WTC11 (cell line): ENCODE results near the gene PCYOX1L. TPM values are rescaled to one million over a fixed set of nuclear protein-coding genes. Genes with fewer than 3 reads are reported as not detected.
"Not testable (repeated sequence)": the region's sequence is repeated elsewhere in the genome, so short reads cannot be mapped to it uniquely, and the experiment has no call there.

Experiments
- ATAC-seq: fragments of 200-7000 bp; cut with Tn5 transposase; 2 replicates; pipeline ENCODE4 v1.10.0; 2021; ENCODE audit warnings: mild to moderate bottlenecking, moderate library complexity
- CTCF ChIA-PET: fragments of 300-600 bp; sonication (Branson Sonifier 250); formaldehyde crosslinking; loops from one replicate; lab custom pipeline; 2021; ENCODE audit warnings: antibody characterized with exemption; lab: Charles Lee
- POLR2A ChIA-PET: fragments of 350-600 bp; sonication (Branson Sonifier 250); formaldehyde crosslinking; loops from one replicate; lab custom pipeline; 2021; ENCODE audit warnings: antibody characterized with exemption; lab: Charles Lee
- DNase-seq: peaks from one replicate; pipeline ENCODE4 v3.0.0; 2021; ENCODE audit warnings: low spot score
- H3K27ac Mint-ChIP-seq: 2 replicates; pipeline ENCODE4 v1.8.0; 2021; ENCODE audit warnings: mixed read lengths
- H3K27me3 Mint-ChIP-seq: 2 replicates; pipeline ENCODE4 v1.8.0; 2021; ENCODE audit warnings: low read depth, mild to moderate bottlenecking, moderate library complexity, mixed read lengths
- H3K36me3 Mint-ChIP-seq: 2 replicates; pipeline ENCODE4 v1.8.0; 2021; ENCODE audit warnings: mixed read lengths
- H3K4me1 Mint-ChIP-seq: 2 replicates; pipeline ENCODE4 v1.8.0; 2022; ENCODE audit warnings: mixed read lengths
- H3K4me3 Mint-ChIP-seq: 2 replicates; pipeline ENCODE4 v1.8.0; 2021; ENCODE audit warnings: mild to moderate bottlenecking, moderate library complexity, mixed read lengths
- H3K9me3 Mint-ChIP-seq: 2 replicates; pipeline ENCODE4 v1.8.0; 2021; ENCODE audit warnings: mixed read lengths
- AR ChIP-seq: fragments of 250-450 bp; sonication (Bioruptor Pico); IDR thresholded peaks from 2 replicates; pipeline ENCODE4 v1.9.0; 2021; ENCODE audit warnings: mild to moderate bottlenecking
- CBFB ChIP-seq: sonication (generic); formaldehyde crosslinking; IDR thresholded peaks from 2 replicates; pipeline ENCODE4 v1.8.1; 2022; ENCODE audit warnings: mild to moderate bottlenecking, low read depth, missing genetic modification reagents
- E2F5 ChIP-seq: sonication (generic); formaldehyde crosslinking; IDR thresholded peaks from 2 replicates; pipeline ENCODE4 v1.8.1; 2022; ENCODE audit warnings: mild to moderate bottlenecking, moderate library complexity, missing genetic modification reagents
- ELF4 ChIP-seq: sonication (generic); formaldehyde crosslinking; IDR thresholded peaks from 2 replicates; pipeline ENCODE4 v1.8.1; 2022; ENCODE audit warnings: low read depth, mild to moderate bottlenecking, moderate library complexity, missing genetic modification reagents
- ERG ChIP-seq: fragments of 250-450 bp; sonication (Bioruptor Pico); IDR thresholded peaks from 2 replicates; pipeline ENCODE4 v1.8.0; 2021; ENCODE audit warnings: mild to moderate bottlenecking
- ESRRA ChIP-seq: sonication (generic); formaldehyde crosslinking; IDR thresholded peaks from 2 replicates; pipeline ENCODE4 v1.8.1; 2022; ENCODE audit warnings: mild to moderate bottlenecking, missing genetic modification reagents, borderline replicate concordance
- FOXP1 ChIP-seq: sonication (generic); formaldehyde crosslinking; IDR thresholded peaks from 2 replicates; pipeline ENCODE4 v1.8.0; 2022; ENCODE audit warnings: missing genetic modification reagents, mild to moderate bottlenecking, moderate library complexity, borderline replicate concordance
- GABPB1 ChIP-seq: sonication (generic); formaldehyde crosslinking; IDR thresholded peaks from 2 replicates; pipeline ENCODE4 v1.8.1; 2023; ENCODE audit warnings: mild to moderate bottlenecking, missing genetic modification reagents
- IRF2 ChIP-seq: sonication (generic); formaldehyde crosslinking; IDR thresholded peaks from 2 replicates; pipeline ENCODE4 v1.8.0; 2022; ENCODE audit warnings: low read depth, missing genetic modification reagents, borderline replicate concordance
- MAX ChIP-seq: sonication (generic); formaldehyde crosslinking; IDR thresholded peaks from 2 replicates; pipeline ENCODE4 v1.8.0; 2022; ENCODE audit warnings: mild to moderate bottlenecking, missing genetic modification reagents
- NFE2L1 ChIP-seq: sonication (generic); formaldehyde crosslinking; IDR thresholded peaks from 2 replicates; pipeline ENCODE4 v1.8.1; 2023; ENCODE audit warnings: missing genetic modification reagents
- NR1H2 ChIP-seq: sonication (generic); formaldehyde crosslinking; IDR thresholded peaks from 2 replicates; pipeline ENCODE4 v1.9.0; 2021; ENCODE audit warnings: mild to moderate bottlenecking, moderate library complexity, missing genetic modification reagents
- TEAD4 ChIP-seq: sonication (generic); formaldehyde crosslinking; IDR thresholded peaks from 2 replicates; pipeline ENCODE4 v1.8.0; 2022; ENCODE audit warnings: mild to moderate bottlenecking, missing genetic modification reagents
- ZNF121 ChIP-seq: sonication (generic); formaldehyde crosslinking; IDR thresholded peaks from 2 replicates; pipeline ENCODE4 v1.8.0; 2023; ENCODE audit warnings: missing genetic modification reagents
- ZNF396 ChIP-seq: fragments of 250-450 bp; sonication (Bioruptor Pico); IDR thresholded peaks from 2 replicates; pipeline ENCODE4 v1.8.0; 2021; ENCODE audit warnings: mild to moderate bottlenecking, moderate library complexity, borderline replicate concordance
- ZNF512 ChIP-seq: sonication (generic); formaldehyde crosslinking; IDR thresholded peaks from 2 replicates; pipeline ENCODE4 v1.8.1; 2022; ENCODE audit warnings: missing genetic modification reagents, borderline replicate concordance
- total RNA-seq: library from RNA; stranded (reverse); gene quantifications from 3 replicates; pipeline ENCODE4 v1.2.3, GENCODE V29; 2021
- TF ChIP-seq, protein P1 (sequence below): sonication (generic); formaldehyde crosslinking; IDR thresholded peaks from 2 replicates; pipeline ENCODE4 v1.8.1; 2022; ENCODE audit warnings: mild to moderate bottlenecking, missing genetic modification reagents, moderate library complexity, borderline replicate concordance
- TF ChIP-seq, protein P2 (sequence below): sonication (generic); formaldehyde crosslinking; IDR thresholded peaks from 2 replicates; pipeline ENCODE4 v1.8.0; 2022; ENCODE audit warnings: mild to moderate bottlenecking, missing genetic modification reagents
- TF ChIP-seq, protein P3 (sequence below): sonication (generic); formaldehyde crosslinking; IDR thresholded peaks from 2 replicates; pipeline ENCODE4 v1.8.1; 2022; ENCODE audit warnings: low read depth, missing genetic modification reagents, borderline replicate concordance

The PCYOX1L gene
- total RNA-seq, 1 experiment from 2014 or later: 8.1 TPM

- ATAC-seq (no peak), DNase-seq (no peak)
- Mint-ChIP-seq H3K27me3 (no peaks in the 10 kb centered on the region), H3K27ac (no peak overlapping the region), H3K9me3 (peaks cover 5% of the 10 kb centered on the region), H3K4me3 (no peak overlapping the region), H3K4me1 (no peaks in the 10 kb centered on the region), H3K36me3 (no peaks in the 10 kb centered on the region)
- CTCF ChIA-PET: interaction anchor here (0.9 to 1.9 kb wide), 2 partner anchors 15 to 43 kb away, joined by 3 to 8 read pairs; no protein-coding TSS in a partner anchor
- POLR2A ChIA-PET: no interaction called here
- TF ChIP-seq, protein P1, sequence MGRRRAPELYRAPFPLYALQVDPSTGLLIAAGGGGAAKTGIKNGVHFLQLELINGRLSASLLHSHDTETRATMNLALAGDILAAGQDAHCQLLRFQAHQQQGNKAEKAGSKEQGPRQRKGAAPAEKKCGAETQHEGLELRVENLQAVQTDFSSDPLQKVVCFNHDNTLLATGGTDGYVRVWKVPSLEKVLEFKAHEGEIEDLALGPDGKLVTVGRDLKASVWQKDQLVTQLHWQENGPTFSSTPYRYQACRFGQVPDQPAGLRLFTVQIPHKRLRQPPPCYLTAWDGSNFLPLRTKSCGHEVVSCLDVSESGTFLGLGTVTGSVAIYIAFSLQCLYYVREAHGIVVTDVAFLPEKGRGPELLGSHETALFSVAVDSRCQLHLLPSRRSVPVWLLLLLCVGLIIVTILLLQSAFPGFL: no peak
- TF ChIP-seq FOXP1 (CRISPR knock-in tag): no peak
- no peak for TF ChIP-seq ESRRA
- no peak for TF ChIP-seq CBFB (CRISPR knock-in tag)
- TF ChIP-seq TEAD4 (CRISPR knock-in tag): no peak
- TF ChIP-seq ERG: no peak
- TF ChIP-seq GABPB1: no peak
Observed at GRCh38 chr5:149391524-149391923, 33.7 kb downstream of the PCYOX1L start.

GRCh38 chr5:149392718-149393117, 34.9 kb downstream of the PCYOX1L start:
- H3K9me3 Mint-ChIP-seq: peaks cover 5% of the 10 kb centered on the region
- H3K4me1 Mint-ChIP-seq: no peaks in the 10 kb centered on the region
- no peaks in the 10 kb centered on the region for H3K36me3 Mint-ChIP-seq
- POLR2A ChIA-PET: no interaction called here
- H3K27me3 Mint-ChIP-seq: no peaks in the 10 kb centered on the region
- no peak overlapping the region for H3K27ac Mint-ChIP-seq
- TF ChIP-seq NFE2L1 (0 out of 2 replicates have a peak, but pooled peaks have one; percentile 14), ZNF396 (no peak), ELF4 (CRISPR knock-in tag) (no peak)
- CTCF ChIA-PET: interaction anchor here (1.0 kb wide), 1 partner anchor 25 kb away, joined by 3 read pairs; no protein-coding TSS in a partner anchor
- no peak for ATAC-seq
- H3K4me3 Mint-ChIP-seq: no peak overlapping the region
- no peak for DNase-seq

- H3K4me1 Mint-ChIP-seq, H3K27ac Mint-ChIP-seq, H3K4me3 Mint-ChIP-seq, H3K36me3 Mint-ChIP-seq, H3K27me3 Mint-ChIP-seq, H3K9me3 Mint-ChIP-seq, POLR2A ChIA-PET, ATAC-seq, DNase-seq: not testable (repeated sequence)
- CTCF ChIA-PET: interaction anchor here (1.5 kb wide), 1 partner anchor 14 kb away, joined by 4 read pairs; no protein-coding TSS in a partner anchor
Observed at GRCh38 chr5:149394996-149395395, 37.1 kb downstream of the PCYOX1L start.

- Mint-ChIP-seq H3K27me3 (no peaks in the 10 kb centered on the region; the same call in 1 of the 2 replicates), H3K4me3 (no peak overlapping the region), H3K27ac (no peak overlapping the region), H3K4me1 (peaks cover 6% of the 10 kb centered on the region; the same call in 1 of the 2 replicates), H3K36me3 (no peaks in the 10 kb centered on the region), H3K9me3 (no peaks in the 10 kb centered on the region)
- no peak for DNase-seq
- no peak for ATAC-seq
- ChIA-PET POLR2A (no interaction called here), CTCF (no interaction called here)
- TF ChIP-seq ZNF121: no peak
- no peak for TF ChIP-seq ZNF512
- TF ChIP-seq MAX (CRISPR knock-in tag): no peak
- TF ChIP-seq IRF2 (CRISPR knock-in tag): no peak
- no peak for TF ChIP-seq E2F5 (CRISPR knock-in tag)
- TF ChIP-seq, protein P2, sequence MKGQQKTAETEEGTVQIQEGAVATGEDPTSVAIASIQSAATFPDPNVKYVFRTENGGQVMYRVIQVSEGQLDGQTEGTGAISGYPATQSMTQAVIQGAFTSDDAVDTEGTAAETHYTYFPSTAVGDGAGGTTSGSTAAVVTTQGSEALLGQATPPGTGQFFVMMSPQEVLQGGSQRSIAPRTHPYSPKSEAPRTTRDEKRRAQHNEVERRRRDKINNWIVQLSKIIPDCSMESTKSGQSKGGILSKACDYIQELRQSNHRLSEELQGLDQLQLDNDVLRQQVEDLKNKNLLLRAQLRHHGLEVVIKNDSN: no peak
- no peak for TF ChIP-seq GABPB1
- TF ChIP-seq, protein P3, sequence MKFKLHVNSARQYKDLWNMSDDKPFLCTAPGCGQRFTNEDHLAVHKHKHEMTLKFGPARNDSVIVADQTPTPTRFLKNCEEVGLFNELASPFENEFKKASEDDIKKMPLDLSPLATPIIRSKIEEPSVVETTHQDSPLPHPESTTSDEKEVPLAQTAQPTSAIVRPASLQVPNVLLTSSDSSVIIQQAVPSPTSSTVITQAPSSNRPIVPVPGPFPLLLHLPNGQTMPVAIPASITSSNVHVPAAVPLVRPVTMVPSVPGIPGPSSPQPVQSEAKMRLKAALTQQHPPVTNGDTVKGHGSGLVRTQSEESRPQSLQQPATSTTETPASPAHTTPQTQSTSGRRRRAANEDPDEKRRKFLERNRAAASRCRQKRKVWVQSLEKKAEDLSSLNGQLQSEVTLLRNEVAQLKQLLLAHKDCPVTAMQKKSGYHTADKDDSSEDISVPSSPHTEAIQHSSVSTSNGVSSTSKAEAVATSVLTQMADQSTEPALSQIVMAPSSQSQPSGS: no peak
- no peak for TF ChIP-seq NR1H2 (CRISPR knock-in tag)
- no peak for TF ChIP-seq AR (CRISPR knock-in tag)
Observed at GRCh38 chr5:149397530-149397929, 39.7 kb downstream of the PCYOX1L start.
